Testis (tissue), 2 donors: ENCODE measurements around the gene NRXN3.

Source experiments
- CTCF ChIP-seq, 3 experiments: fragments of 450-650 bp in 2 of 3; fragments of 200-600 bp in 1 of 3; sonication (generic) in 1 of 3; IDR thresholded peaks; one replicate each; pipeline ENCODE4 v1.5.1; 2016 to 2019; ENCODE audit warnings: antibody characterized with exemption in 3 of 3, mild to moderate bottlenecking in 2 of 3, moderate library complexity in 1 of 3
- POLR2A ChIP-seq: fragments of 450-650 bp; IDR thresholded peaks from one replicate; pipeline ENCODE4 v1.6.1; 2017; ENCODE audit warnings: antibody characterized with exemption, mild to moderate bottlenecking, moderate library complexity

- no peak for TF ChIP-seq CTCF (IDR thresholded peaks at IDR 0.05)
- TF ChIP-seq POLR2A: no peak
These were observed 354.6 kb downstream of the NRXN3 start for GRCh38 chr14:78524766-78525165.
